RPMI8226 (cell line): ENCODE results near the gene DGCR2.
"Not testable (repeated sequence)": the region's sequence is repeated elsewhere in the genome, so short reads cannot be mapped to it uniquely, and the experiment has no call there.

ENCODE experiments used
- DNase-seq: peaks from one replicate; pipeline ENCODE4 v3.0.0-alpha.2; 2015

Gene DGCR2

GRCh38 chr22:19080853-19081252, 41.4 kb downstream of the DGCR2 start:
- DNase-seq = no peak

GRCh38 chr22:19079691-19080090, 42.5 kb downstream of the DGCR2 start:
- DNase-seq = no peak

GRCh38 chr22:19075404-19075803, 46.8 kb downstream of the DGCR2 start:
- no peak for DNase-seq

GRCh38 chr22:19072853-19073252, 49.4 kb downstream of the DGCR2 start:
- not testable (repeated sequence) for DNase-seq

- DNase-seq = no peak
Measured at GRCh38 chr22:19070397-19071169, 51.6 kb downstream of the DGCR2 start.

- no peak for DNase-seq
Measured at GRCh38 chr22:19069451-19069850, 52.8 kb downstream of the DGCR2 start.

GRCh38 chr22:19068784-19069271, 53.4 kb downstream of the DGCR2 start:
- no peak for DNase-seq

GRCh38 chr22:19067696-19068348, 54.4 kb downstream of the DGCR2 start:
- DNase-seq = no peak

GRCh38 chr22:19066531-19067271, 55.5 kb downstream of the DGCR2 start:
- DNase-seq = no peak

- DNase-seq = no peak
Measured at GRCh38 chr22:19065929-19066328, 56.3 kb downstream of the DGCR2 start.

- DNase-seq = no peak
Measured at GRCh38 chr22:19065298-19065859, 56.8 kb downstream of the DGCR2 start.

GRCh38 chr22:19064354-19065054, 57.7 kb downstream of the DGCR2 start:
- DNase-seq = no peak

- DNase-seq = no peak
Measured at GRCh38 chr22:19063581-19064353, 58.4 kb downstream of the DGCR2 start.

GRCh38 chr22:19062943-19063308, 59.3 kb downstream of the DGCR2 start:
- no peak for DNase-seq

GRCh38 chr22:19062139-19062942, 59.9 kb downstream of the DGCR2 start:
- DNase-seq = no peak

GRCh38 chr22:19061471-19062138, 60.6 kb downstream of the DGCR2 start:
- DNase-seq = no peak

- no peak for DNase-seq
Measured at GRCh38 chr22:19060356-19061009, 61.7 kb downstream of the DGCR2 start.

GRCh38 chr22:19059481-19060278, 62.5 kb downstream of the DGCR2 start:
- no peak for DNase-seq
